ENCODE measurements around the gene UXS1. TPM values are rescaled to one million over a fixed set of nuclear protein-coding genes. Genes with fewer than 3 reads are reported as not detected.

UXS1 gene
- total RNA-seq, 1 experiment from 2014 or later, result 46.3 TPM

DNA sequence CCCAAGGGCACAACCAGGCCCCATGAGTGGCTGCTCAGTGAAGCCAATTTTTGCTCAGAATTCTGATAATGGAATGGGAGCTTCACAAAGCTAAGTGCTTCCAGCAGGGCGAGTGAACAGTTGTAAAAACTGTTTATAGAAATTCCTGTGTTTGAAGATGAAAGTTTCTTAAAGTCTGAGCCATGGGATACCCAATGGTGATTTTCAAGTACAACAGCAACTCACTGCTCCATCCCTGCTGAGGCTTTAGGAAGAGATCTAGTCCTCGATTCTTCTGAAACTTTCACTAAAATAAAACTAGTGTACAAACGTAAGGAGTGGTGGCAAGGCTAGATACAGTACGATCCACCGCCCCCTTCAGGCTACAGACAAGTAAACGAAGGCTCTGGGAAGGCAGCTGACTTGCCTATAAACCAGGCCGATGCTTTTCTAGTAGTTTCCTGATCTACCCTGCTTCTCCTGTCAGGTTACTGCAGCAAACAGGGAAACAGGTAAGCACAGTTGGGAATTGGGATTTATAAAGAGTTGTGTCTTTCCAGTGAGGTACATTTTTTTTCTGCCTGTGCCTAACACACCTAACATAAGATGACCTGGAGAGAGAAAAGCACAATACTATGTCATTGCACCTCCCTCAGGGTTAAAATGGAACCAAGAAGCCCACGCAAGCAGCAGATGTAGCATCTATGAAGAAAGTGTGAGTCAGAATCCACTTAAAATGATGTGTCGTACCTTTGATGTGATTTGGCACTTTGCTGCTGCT, 108.7 kb downstream of the UXS1 start:
- no peaks in the 10 kb centered on the region for H3K79me2 ChIP-seq (ENCODE audit: insufficient read depth, low read length)
- no peak overlapping the region for H2AK5ac ChIP-seq (ENCODE audit: insufficient read length, low read length)
- H2BK5ac ChIP-seq (ENCODE audit: insufficient read length, low read length), result no peak overlapping the region
- no peak overlapping the region for H3K18ac ChIP-seq (ENCODE audit: insufficient read length, low read depth, low read length)
- no peak overlapping the region for H2BK12ac ChIP-seq (ENCODE audit: insufficient read length, low read depth, low read length)
- no peak overlapping the region for H4K8ac ChIP-seq (replicated peaks; ENCODE audit: insufficient read length, low read depth, low read length)
- no peak overlapping the region for H3K27ac ChIP-seq (ENCODE audit: insufficient read length, low read depth, low read length)
- H2AFZ ChIP-seq (ENCODE audit: low read length), result no peak overlapping the region
- no peak overlapping the region for H3K14ac ChIP-seq (ENCODE audit: insufficient read depth, low read length)
- no CpG with 5 or more reads among the region's 9 CpGs for WGBS (ENCODE audit: extremely low coverage, insufficient read length, low lambda C conversion rate)
- DNase-seq, result no peak
- H3K23ac ChIP-seq (ENCODE audit: insufficient read length, low read depth, low read length), result no peak overlapping the region
- H3T11ph ChIP-seq (ENCODE audit: low read length), result no peak overlapping the region
- Mint-ChIP-seq H3K27ac (no peak overlapping the region), H3K4me3 (no peak overlapping the region), H3K9me3 (peaks cover 0 to 5% of the 10 kb centered on the region in 2 experiments; a peak in 2 of 5 replicates), H3K36me3 (ENCODE audit: insufficient read depth in 1 of 3, low read depth in 3 of 3) (peaks cover 0 to 13% (median 0%) of the 10 kb centered on the region in 3 experiments; a peak in 3 of 7 replicates), H3K27me3 (ENCODE audit: low read depth) (no peaks in the 10 kb centered on the region), H3K4me1 (peaks cover 6% of the 10 kb centered on the region in 2 experiments)
- no peaks in the 10 kb centered on the region for H3K9me3 ChIP-seq (ENCODE audit: control insufficient read depth, low read depth, low read length)
- no peak overlapping the region for H3K4me2 ChIP-seq (ENCODE audit: insufficient read depth, insufficient read length, low read length)
- H3K9ac ChIP-seq (ENCODE audit: extremely low read depth, insufficient read length, low read length), result no peak overlapping the region
- H4K91ac ChIP-seq (ENCODE audit: insufficient read length, low read depth, low read length), result no peak overlapping the region
- no peak overlapping the region for H2BK120ac ChIP-seq (ENCODE audit: low read depth, low read length, poor library complexity, severe bottlenecking)
- no peak overlapping the region for H3K56ac ChIP-seq (ENCODE audit: insufficient read length, low read depth, low read length)
- H3K4ac ChIP-seq (ENCODE audit: low read depth, low read length), result no peak overlapping the region
- no peaks in the 10 kb centered on the region for H3K27me3 ChIP-seq (ENCODE audit: insufficient read depth, low read length)
- no peak overlapping the region for H2BK20ac ChIP-seq (ENCODE audit: low read depth, low read length, poor library complexity, severe bottlenecking)
- no peaks in the 10 kb centered on the region for H3K4me1 ChIP-seq (ENCODE audit: insufficient read depth, low read length)
- H3K23me2 ChIP-seq (ENCODE audit: insufficient read length, low read depth, low read length, poor library complexity, severe bottlenecking), result no peaks in the 10 kb centered on the region
- no peak overlapping the region for H2BK15ac ChIP-seq (ENCODE audit: low read depth, low read length)
- no peak overlapping the region for H4K5ac ChIP-seq (ENCODE audit: insufficient read length, low read depth, low read length)
- TF ChIP-seq CTCF (conservative IDR thresholded peaks at IDR 0.05), result peak; percentile 59
- no peaks in the 10 kb centered on the region for H3K79me1 ChIP-seq (ENCODE audit: insufficient read depth, low read depth, low read length, poor library complexity, severe bottlenecking)
- no peaks in the 10 kb centered on the region for H4K20me1 ChIP-seq (ENCODE audit: control insufficient read depth, insufficient read depth, insufficient read length)
